T-helper 1 cell treated with Interleukin-12 subunit alpha and Interleukin-12 subunit beta and Interleukin-4 antibody, amounts not matched to agents 30 ng/mL and 1 ng/mL, for 36 hours (primary cell): ENCODE measurements around the gene TMEM127. TPM values are rescaled to one million over a fixed set of nuclear protein-coding genes. Genes with fewer than 3 reads are reported as not detected.
"Not testable (repeated sequence)": the region's sequence is repeated elsewhere in the genome, so short reads cannot be mapped to it uniquely, and the experiment has no call there.

Source experiments
- intact Hi-C: fragments of 100-400 bp; cut with micrococcal nuclease; formaldehyde crosslinking; loops from one replicate; pipeline ENCODE4 v1.15.1; 2024
- total RNA-seq: library from RNA; stranded (reverse); gene quantifications from 2 replicates; pipeline ENCODE4 v1.2.3, GENCODE V29; 2022

TMEM127 gene
- total RNA-seq, 1 donor from 2014 or later, result 43.1 TPM

DNA sequence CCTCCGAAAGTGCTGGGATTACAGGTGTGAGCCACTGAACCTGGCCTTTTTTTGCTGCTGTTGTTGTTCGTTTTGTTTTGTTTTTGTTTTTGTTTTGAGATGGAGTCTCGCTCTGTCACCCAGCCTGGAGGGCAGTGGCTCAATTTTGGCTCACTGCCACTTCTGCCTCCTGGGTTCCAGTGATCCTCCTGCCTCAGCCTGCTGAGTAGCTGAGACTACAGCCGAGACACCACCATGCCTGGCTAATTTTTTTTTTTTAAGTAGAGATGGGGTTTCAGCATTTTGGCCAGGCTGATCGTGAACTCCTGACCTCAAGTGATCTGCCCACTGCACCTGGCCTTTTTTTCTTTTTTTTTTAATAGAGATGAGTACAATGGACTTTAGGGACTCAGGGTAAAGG lies 22.0 kb downstream of the TMEM127 start:
- intact Hi-C loops, result loop anchor here (2.0 kb wide), 1 partner anchor 61 kb away; the partner anchor contains the start of gene SNRNP200

DNA sequence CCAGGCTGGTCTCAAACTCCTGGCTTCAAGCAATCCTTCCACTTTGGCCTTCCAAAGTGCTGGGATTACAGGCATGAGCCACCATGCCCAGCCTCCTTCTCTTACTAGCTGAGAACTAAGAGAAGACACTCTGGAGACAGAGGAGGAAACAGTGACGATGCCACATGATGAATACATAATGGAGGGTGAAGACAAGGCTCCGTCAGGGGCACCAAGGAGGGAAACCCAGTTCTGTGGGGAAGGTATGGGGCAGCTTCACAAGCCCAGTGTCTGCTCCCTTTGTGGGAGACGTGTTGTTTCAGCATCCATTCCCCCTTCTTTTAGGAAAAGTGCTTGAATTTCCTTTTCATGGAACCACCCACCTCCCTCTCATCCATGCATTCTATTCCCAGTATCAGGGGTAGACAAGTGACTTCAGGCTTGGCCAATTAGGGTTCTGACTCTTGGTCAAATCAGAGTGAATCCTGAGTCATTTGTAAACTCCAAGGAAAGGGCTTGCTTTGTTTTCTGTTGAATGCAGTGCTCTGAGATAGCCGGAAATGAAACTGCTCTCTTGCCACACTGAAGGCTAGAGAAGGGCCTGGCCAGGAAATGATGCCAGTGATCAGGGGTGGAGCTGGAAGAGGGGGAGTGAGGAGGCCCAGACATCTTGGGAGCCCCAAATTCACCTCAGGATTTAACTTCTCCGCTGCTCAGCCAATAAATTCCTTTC lies 23.7 kb downstream of the TMEM127 start:
- intact Hi-C loops, result loop anchor here (1.0 to 2.0 kb wide), 3 partner anchors 23 to 63 kb away; partner anchors contain the start of genes SNRNP200, STARD7 and TMEM127

DNA sequence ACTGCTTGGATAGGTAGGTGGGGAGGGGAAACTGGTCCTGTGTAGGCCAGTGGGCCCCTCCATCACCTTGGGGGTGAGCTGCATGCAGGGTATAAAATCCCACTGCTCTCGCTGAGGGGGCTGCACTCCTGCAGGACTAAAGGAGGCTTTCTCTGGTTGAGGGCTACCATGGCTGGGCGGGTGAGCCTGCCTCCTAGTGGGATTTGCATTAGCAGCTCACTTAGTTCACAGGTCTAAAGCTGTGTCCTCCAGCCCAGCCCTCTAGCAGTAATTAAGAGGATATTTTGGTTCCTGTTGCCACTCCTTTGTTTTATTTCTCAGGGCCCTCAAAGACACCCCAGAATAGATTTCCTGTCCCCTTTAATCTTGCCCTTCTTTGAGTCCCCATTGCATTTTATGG lies 24.6 kb downstream of the TMEM127 start:
- intact Hi-C loops, result no loop called here

DNA sequence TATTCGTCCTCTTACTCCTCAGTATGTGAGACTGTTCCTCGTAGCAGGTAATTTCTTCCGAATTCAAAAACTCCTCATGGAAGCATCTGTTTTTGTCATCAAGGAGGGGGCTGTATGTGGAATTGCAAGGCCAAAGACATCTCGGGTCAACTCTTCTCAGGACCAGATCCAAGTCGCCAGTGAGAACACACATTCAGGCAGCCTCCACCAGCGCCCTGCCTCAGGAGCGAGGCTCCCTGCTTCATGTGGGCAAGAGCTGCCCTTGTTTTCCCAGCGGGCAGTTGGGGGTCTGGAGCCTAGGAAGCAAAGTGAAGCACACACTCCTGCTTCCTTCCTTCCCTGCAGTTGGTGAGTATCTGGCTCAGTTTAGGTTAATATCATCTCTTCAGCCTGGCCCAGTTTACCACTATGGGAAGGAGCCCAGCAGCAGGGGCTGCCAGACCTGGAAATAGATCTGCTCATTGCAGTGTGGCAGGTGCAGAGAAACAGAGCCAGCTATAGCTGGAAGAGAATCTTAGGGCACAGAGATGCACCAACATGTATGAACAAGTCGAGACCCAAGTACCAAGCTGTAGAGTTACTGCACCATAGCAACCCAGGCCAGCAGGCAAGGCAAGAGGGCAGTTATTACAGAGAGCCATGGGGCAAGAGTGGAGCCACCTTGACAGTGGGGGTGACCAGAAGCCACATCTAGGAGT lies 25.3 kb downstream of the TMEM127 start:
- intact Hi-C loops, result no loop called here

DNA sequence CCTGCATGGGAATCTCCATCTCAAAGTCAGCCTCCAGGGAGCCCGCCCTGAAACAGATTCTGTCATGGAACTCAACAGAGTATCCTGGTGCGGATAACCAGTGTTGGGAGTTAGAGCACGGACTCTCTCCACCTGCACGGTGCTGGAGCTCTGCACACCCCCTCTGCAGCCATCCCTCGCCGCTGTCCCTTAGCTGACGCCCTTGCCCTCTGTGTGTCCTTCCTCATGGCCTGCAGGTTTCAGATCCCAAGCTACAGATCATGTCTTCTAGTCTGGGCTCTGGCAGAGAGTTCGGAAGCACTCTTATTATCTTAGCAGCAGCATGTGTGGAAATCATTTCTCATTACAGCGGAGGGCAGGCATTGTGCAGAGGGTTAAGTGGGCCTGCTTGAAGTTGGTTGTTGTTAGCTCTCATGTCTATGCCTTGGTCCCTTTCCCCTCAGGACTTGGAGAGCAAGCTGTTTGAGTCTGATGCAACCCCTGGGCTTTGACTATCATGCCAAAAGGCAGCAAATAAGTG lies 26.0 kb downstream of the TMEM127 start:
- intact Hi-C loops, result no loop called here

DNA sequence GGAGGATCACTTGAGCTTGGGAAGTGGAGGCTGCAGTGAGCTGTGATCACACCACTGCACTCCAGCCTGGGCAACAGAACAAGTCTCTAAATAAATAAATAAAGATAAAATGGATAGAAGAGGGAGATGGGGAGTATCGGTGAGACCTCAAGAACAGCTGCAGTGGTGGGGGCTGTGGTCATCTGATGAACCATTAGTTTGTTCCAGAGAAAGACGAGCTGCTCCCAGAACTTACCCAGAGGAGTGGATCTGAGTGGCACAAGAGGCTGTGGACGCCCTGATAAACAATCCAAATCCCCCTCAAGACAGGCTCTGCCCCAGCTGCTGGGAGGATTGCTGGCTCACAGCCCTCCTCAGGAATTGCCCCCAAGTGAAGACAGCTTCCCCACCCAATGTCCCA lies 26.7 kb downstream of the TMEM127 start:
- intact Hi-C loops, result no loop called here

GRCh38 chr2:96238266-96238665 lies 27.5 kb downstream of the TMEM127 start:
- intact Hi-C loops, result no loop called here

GRCh38 chr2:96236882-96237281 lies 28.9 kb downstream of the TMEM127 start:
- intact Hi-C loops, result no loop called here

DNA sequence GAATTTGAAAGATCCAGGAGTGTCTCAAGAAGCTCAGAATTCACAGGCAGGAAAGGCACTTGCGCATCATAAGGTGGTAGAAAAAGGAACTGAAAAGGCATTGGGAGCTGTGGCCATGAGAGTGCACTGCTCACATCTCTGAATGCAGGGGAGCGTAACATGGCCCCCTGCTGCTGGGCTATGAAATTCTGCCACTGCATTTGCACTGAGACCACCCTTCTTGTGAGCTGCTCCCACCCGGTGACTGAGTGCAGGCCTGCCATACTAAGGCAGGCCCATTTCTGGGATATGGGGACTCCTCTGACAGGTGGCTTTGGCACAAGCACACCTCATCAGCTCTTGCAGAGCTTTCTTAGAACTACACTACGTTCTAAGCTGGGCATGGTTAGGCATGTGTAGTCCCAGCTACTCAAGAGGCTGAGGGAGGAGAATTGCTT lies 31.9 kb downstream of the TMEM127 start:
- intact Hi-C loops, result no loop called here

DNA sequence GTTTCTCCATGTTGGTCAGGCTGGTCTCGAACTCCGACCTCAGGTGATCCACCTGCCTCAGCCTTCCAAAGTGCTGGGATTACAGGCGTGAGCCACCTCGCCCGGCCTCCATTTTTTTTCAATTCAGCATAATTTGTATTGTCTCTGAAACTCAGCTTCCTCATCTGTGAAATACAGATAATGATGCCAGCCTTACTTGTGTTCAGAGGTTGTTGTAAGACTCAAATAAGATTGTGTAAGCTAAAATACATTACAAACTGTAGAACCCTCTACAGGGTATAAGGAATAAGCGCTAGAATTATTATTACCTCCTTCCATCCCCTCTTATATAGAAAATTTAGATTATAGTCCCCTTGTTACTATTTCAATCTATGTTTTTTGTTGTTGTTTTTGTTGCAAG lies 32.4 kb downstream of the TMEM127 start:
- intact Hi-C loops, result no loop called here

GRCh38 chr2:96231316-96231715 lies 34.5 kb downstream of the TMEM127 start:
- intact Hi-C loops, result no loop called here

DNA sequence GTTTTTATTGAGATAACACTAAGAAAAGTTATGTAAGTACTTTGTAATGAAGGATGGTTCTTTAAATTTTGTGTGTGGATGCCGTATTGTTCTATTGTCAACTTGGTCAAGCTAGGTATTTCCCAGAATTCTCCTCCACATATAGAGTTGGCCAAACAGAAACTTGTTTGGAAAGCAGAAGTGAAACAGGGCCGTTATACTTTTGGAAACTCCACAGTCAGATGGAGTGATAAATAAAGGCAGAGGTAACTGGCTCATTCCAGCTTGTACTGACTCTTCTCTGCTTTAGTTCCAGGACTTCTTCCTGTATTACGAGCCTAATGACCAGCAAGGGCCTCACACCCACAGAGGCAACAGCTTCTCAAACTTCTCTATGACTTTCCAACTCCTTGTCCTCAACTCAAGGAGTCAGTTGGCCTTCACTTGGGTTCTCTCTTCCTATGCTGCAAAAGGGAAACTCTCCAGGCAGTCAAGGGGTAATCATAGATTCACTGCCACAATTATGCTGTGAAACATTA lies 40.7 kb downstream of the TMEM127 start:
- intact Hi-C loops, result no loop called here

DNA sequence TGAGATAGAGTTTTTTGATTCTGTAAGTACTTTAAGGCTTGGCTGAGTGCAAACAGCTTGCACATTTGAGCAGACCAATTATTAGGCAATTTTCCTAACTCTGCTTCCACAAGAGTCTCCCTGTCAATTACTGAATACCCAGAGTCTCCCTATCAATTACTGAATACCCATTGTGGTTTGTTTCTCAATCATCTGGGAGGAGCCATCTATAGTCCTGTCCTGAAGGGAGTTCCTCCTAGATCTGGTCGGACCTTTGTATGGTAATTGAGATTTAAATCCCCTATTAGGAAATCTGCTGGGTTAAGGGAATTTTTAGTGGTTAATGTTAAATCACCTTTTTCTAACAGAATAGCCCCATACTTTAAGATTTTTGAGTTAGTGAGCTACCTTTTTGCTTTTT lies 44.7 kb downstream of the TMEM127 start:
- intact Hi-C loops, result not testable (repeated sequence)

DNA sequence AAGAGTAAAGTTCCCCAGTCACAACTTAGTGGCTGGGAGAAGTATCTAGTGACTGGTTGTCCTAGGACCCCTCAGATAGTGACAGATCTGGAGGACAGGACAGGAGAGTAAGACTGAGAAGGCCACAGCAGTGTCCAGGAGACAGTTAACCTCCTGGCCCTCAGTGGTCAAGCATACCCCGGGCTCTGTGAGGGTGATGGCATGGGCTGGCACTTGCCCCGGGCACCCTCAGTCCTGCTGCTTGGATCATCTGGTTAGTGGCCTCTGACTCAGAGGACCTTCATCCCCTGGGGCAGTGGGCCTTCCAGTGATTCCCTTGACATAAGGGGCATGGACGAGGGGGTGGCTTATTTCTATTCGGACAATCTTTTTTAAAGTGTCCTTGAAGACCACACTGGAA lies 45.8 kb downstream of the TMEM127 start:
- intact Hi-C loops, result not testable (repeated sequence)

GRCh38 chr2:96218508-96219131 lies 47.2 kb downstream of the TMEM127 start:
- intact Hi-C loops, result no loop called here

DNA sequence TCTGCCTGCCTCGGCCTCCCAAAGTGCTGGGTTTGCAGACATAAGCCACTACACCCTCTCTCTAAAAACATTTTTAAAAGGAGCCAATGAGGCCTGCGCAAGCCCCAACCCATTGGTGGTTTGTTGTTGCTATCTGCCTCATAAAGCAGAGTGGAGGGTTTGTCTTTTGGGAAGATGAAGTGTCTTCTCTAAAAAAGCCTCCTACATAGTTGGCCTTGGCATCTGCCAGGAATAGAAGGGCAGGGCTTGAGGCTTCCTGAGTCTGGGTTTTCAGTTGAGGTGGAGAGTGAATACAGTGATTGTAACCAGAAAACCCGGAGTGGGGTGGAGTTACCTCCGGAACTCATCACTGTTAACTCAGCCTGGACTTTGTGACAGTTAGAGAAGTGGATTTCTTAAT lies 51.2 kb downstream of the TMEM127 start:
- intact Hi-C loops, result no loop called here

DNA sequence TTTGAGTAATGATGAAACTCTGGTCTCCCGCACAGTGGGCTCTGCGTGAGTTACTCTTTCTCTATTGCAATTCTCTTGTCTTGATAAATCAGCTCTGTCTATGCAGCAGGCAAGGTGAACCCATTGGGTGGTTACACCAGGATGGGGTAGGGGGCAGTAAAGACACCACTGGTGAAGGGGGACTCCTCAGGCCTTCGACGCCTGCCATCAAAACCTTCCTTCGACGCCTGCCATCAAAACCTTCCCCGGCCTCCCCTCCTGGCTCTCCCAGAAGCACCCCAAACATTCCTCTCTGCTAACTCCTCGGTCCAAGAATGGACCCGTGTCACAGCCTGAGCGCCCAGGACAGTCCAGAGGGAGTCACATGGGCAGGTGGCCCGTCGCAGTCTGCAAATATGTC lies 52.4 kb downstream of the TMEM127 start:
- intact Hi-C loops, result no loop called here

DNA sequence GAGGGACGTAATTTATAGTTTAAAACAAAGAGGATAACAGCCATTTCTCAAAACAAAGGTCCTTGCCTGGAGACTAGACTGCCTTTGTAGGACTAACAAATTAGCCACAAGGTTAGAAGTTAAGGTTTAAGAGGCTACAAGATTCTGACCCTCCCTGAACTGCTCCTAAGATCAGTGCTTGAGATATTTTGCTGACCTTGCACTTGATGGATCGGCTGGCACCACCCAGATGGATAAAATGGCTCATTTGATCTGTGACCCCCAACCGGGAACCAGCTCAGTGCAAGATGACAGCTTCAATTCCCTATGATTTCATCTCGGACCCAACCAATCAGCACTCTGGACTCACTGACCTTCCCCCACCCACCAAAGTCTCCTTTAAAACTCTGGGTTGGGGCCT lies 53.5 kb downstream of the TMEM127 start:
- intact Hi-C loops, result no loop called here

DNA sequence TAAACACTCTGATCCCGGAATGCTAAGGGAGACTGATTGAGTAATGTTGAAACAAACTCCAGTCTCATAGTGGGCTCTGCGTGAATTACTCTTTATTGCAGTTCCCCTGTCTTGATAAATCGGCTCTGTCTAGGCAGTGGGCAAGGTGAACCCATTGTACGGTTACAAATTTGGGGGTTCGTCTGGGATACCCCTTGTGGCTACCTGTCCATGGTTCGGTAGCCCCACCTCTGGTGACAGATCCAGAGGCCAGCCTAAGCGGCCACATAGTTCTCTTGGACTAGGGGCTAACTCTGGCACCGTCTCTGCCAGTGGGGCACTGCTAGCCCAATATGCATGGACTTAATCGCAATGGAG lies 56.1 kb downstream of the TMEM127 start:
- intact Hi-C loops, result loop anchor here (2.0 kb wide), 3 partner anchors 17 to 327 kb away; partner anchors contain the start of gene ARID5A

DNA sequence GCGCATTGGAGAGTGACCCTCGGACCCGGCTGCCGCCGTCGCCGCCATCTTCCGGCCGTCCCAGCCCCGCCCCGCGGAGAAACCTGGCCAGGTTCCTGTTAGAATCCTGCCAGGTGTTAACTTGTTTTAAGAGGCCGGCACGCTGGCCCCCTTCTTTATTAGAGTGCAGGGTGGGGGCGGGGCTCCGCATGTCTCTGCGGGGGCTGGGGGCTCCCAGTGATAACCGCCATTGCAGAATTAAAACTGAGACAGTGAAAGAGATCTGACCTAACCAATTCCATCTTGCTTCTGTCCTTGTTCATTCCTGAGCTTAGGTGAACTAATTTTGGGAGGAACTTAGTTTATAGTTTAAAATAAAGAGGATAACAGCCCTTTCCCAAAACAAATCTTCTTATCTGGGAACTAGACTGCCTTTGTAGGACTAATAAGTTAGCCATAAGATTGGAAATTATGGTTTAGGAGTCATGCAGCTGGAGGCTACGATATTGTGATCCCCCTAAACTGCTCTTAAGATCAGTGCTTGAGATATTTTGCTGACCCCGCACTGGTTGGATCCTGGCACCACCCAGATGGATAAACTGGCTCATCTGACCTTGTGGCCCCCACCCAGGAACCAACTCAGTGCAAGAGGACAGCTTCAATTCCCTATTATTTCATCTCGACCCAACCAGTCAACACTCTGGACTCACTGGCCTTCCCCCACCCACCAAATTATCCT lies 56.6 kb downstream of the TMEM127 start:
- intact Hi-C loops, result loop anchor here (2.0 kb wide), 3 partner anchors 16 to 328 kb away; partner anchors contain the start of gene ARID5A
